Activated CD4-positive, alpha-beta T cell treated with anti-CD3 and anti-CD28 coated beads, Interleukin-2, amount 50 U/mL, for 4 hours (primary cell): ENCODE data around the gene CCDC63.

Experiments used
- DNase-seq, 2 experiments: peaks; one replicate each; pipeline ENCODE4 v3.0.0-alpha.2; 2020

The CCDC63 gene

DNA sequence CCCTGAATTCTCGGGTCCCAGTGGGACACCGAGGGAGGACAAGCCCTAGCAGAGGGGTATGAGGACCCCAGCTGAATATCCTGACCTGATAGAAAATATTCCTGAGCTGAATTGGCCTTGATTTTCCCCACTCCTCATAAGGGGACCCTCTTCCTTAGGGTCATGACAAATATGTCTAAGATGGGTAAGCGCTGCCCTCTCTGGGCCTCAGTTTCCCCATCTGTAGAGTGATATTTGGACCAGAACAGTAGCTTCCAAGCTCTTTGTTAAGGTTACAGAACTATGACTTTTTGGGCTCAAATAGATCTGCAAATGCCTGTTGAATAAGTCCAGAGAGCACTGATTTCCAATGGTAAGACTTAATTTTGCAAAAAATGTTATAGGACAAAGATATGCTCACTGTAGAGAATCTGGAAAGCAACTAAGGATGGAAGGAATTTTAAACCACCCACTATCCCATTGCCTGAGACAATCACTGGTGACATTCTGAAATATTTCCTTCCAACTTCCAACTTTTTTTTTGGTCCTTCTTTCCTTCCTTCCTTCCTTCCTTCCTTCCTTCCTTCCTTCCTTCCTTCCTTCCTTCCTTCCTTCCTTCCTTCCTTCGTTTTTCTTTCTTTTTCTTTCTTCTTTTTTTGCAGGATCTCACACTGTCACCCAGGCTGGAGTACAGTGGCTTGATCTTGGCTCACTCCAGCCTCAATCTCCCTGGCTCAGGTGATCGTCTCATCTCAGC lies 41.6 kb downstream of the CCDC63 start:
- DNase-seq: no peak

DNA sequence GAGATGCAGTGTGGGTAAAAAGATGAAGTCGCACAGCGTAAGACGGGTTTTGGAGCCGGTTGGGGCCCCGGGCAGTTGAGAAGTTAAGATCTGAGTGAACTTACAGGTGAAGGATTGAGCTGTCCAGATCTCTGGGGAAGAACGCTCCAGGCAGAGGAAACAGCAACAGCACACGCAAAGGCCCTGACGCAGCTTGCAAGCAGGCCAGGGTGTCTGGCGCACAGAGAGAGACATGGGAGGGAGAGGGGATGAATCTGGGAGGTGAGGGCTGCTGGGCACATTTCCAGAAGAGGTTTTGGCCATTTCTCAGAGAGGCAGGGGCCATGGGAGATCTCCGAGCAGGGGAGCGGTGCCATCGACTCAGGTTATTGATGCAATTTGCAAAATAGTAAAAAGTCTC lies 42.6 kb downstream of the CCDC63 start:
- DNase-seq: no peak

DNA sequence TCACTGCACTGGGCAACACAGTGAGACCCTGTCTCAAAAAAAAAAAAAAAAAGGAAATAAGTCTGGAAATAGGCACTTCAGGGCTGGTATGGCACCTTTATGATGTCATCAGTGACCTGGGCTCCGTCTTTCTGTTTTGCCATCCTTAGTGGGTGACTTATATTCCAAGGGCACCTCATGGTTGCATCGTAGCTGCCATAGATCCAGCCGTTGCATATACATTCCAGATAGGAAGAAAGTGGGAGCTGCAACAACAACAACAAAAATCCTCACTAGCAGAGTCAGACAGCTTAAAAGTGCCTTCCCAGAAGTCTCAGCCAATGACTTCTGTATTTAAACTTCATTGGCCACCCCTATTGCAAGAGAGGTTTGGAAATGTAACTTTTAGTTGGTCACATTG lies 47.2 kb downstream of the CCDC63 start:
- DNase-seq: no peak

DNA sequence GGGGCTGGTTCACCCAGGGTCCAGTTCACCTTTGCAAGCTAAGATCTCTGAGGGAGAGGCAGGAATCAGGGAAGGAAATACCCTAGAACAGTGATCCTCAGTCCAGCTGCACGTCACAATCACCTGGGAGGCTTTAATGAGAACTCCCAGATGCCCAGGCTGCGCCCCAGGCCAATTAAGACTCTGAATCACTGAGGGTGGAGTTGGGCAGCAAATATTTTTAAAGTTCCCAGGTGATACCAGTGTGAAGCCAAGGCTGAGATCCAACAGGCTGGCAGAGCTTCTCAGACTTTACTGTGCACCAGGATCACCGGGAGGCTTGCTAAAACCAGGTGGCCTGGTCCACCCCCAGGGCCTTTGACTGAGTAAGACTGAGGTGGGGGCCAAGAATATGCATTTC lies 49.8 kb downstream of the CCDC63 start:
- DNase-seq: no peak

DNA sequence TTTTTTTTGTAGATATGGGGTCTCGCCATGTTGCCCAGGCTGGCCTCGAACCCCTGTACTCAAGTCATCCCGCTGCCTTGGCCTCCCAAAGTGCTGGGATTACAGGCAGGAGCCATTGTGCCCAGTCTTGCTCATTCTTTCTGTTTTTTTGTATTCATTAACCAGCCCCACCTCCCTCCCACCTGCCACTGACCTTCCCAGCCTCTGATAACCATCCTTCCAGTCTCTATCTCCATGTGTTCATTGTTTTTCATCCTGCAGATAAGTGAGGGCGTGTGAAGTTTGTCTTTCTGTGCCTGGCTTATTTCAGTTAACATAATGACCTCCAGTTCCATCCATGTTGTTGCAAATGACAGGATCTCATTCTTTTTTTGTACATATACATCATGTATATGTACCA lies 54.6 kb downstream of the CCDC63 start:
- no peak for DNase-seq

DNA sequence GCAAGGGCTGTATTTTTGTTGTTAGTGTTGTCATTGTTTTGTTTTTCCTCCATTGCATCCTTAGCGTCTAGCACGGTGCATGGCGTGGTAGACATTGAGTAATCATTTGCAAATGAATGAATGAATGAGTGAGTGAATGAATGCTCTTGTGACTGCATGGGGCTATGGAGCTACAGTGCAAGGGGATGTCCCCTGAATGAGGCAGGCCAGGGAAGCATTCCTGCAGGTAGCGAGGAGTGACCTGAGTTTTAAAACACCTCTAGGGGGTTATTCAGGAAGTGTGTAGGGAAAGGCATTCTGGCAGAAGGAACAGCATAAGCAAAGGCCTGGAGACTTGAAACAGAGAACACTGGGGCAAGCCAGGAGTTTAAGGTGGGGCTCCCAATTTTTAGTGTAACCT lies 56.7 kb downstream of the CCDC63 start:
- no peak for DNase-seq

DNA sequence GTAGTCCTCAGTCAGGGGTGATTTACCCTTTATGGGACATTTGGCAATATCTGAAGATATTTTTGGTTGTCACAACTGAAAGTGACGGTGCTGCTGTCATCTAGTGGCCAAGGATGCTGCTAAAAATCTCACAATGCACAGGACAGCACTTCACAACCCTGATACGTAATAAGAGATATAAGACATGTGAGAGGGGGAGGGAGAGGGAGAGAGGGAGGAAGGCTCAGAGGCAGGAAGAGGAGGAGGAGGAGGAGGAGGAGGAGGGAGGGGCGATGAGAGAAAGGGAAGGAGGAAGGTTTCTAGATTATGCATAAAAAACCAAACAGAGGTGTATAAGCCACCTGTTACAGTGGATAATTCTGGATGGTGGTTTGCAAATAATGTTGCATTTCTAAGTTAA lies 59.3 kb downstream of the CCDC63 start:
- no peak for DNase-seq

DNA sequence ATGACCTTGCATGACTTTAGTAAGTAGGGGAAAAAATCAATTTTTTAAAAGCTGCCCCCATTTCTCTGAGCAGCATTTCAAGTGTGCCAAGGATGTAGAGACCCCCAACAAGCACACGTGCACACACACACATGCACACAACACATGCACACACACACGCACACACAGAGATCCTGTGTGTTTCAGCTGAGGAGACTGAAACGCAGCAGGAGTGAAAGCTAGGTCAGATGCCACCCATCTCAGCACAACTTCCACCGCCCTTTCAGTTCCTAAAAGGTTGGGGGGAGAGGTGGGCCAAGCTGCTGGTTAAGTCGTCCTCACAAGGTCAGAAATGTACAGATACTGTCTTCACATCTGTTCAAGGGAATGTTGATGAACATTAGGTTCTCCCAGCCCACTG lies 59.7 kb downstream of the CCDC63 start:
- no peak for DNase-seq

DNA sequence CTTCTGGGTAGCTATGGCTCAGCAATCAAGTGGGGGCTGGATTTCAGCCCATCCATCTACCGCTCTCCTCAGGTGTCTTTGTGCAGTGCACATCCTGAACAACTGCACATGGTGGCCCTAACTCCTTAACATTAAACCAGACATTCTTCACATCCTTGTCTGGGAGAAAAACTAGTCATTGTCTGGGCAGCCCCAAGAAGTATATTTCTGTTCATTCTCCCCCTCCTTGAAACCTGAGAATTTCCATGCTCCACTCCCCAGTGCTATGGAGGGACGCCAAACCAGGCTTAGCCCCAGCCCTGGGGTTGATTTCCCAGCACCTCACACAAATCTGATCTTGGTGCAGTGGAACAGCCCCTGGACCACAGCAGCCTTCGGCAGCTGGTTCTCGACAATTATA lies 60.2 kb downstream of the CCDC63 start:
- no peak for DNase-seq

DNA sequence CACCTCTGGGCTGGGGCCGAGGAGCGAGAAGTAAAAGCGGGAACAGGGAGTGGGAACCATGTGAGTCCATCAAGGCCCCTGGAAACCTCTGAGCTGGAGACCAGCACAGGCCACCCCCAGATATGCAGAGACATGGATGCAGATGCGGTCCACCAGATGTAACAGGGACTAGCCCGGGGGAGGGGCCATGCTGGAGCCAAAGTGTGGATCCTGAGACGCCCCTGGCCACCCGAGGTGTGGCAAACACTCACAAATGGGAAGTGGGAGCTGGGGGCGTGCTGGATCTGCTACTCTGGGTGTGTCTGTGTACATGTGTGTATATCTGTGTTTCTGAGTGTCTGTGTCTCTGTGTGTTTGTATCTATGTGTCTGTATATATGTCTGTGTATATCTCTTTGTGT lies 60.8 kb downstream of the CCDC63 start:
- DNase-seq: no peak

DNA sequence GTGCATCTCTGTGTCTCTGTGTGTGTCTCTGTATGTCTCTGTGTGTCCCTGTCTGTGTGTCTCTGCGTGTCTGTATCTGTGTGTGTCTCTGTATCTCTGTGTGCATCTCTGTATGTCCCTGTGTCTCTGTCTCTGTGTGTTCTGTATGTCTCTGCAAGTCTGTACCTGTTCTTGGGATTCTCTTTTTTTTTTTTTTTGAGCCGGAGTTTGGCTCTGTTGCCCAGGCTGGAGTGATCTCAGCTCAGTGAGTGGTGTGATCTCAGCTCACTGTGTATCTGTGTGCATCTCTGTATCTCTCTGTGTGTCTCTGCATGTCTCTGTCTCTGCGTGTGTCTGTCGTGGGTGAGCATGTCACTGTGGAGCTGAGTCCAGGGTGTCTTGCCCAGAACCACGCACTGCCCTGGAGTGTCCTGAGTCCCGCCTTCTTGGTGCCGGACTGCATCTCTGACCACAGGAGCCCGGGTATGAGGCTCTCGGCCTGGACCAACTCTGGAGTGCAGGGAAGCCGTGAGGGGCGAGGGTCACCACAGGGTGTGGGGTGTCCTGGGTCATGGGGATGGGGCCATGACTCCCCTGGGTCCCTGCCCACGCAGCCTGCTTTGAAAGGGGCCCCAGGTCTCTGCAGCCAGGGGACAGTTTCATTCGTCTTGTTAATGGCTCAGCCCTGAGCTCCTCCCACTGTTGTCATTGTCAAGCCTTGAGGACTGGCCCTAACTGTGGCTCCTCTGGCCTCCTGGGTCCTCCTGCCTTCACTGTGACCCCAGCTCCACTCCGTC lies 61.8 kb downstream of the CCDC63 start:
- DNase-seq: no peak

DNA sequence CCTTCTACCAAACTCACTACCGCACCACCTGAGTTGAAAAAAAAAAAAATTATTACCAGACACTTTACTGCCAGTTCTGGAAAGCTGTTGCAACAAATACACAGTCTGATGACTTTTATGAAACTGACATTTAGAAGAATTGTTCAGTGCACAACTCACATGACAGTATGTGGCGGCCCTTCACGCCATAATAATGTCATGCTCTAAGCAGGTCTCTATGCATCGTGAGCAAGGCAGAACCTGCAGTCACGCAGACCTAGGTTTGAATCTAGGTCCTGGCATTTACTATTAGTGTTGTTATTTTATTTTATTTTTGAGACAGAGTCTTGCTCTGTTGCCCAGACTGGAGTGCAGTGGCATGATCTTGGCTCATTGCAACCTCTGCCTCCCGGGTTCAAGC lies 65.5 kb downstream of the CCDC63 start:
- no peak for DNase-seq

DNA sequence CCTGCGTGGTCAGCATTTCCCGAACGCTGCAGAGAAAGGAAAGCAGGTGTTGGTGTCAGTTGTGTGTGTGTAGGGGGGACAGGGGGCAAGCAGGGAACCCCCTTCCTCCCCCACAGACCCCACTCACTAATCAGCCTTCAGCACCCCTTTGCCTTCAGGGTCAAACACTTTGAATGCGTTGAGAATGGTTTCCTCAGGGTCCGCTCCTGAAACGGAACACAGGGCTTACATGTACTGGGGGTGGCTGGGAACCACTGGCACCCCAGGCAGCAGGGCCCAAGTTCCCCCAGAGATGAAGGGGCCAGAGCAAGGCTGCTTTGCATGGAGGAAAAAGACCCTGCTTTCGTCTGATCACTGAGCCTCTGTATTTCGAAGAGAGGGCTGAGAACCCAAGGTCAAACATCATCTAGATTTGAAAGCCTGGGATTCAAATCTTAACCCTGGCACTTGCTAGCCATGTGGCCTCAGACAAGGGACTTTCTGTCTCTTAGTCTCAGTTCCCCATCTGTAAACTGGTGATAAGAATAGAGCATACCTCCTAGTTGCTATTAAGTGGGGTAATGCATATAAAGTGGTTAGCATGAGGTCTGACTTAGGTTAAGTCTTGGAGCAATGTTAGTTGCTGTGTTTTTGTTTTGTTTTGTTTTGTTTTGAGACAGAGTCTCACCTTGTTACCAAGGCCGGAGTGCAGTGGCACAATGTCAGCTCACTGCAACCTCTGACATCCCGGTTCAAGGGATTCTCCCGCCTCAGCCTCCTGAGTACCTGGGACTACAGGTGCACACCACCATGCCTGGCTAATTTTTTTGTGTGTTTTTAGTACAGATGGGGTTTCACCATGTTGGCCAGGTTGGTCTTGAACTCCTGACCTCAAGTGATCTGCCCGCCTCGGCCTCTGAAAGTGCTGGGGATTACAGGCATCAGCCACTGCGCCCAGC lies 66.6 kb downstream of the CCDC63 start:
- DNase-seq: no peak

DNA sequence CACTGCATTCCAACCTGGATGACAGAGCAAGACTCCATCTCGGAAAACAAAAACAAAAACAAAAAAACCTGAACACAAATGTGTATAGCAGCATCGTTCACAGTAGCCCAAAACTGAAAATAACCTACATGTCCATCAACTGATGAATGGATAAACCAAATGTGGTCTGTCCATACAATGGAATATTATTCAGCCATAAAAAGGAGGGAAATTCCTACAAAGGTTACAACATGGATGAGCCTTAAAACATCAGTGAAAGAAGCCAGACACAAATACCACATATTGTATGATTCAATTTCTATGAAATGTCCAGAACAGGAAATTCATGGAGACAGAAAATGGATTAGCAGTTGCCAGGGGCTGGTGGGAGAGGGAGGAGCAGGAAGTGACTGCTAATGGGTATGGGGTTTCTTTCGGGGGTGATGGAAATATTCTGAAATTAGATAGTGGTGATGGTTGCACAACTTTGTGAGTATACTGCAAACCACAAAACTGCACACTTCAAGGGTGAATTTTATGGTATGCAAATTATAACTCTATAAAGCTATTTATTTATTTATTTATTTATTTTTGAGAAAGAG lies 69.6 kb downstream of the CCDC63 start:
- DNase-seq: no peak

DNA sequence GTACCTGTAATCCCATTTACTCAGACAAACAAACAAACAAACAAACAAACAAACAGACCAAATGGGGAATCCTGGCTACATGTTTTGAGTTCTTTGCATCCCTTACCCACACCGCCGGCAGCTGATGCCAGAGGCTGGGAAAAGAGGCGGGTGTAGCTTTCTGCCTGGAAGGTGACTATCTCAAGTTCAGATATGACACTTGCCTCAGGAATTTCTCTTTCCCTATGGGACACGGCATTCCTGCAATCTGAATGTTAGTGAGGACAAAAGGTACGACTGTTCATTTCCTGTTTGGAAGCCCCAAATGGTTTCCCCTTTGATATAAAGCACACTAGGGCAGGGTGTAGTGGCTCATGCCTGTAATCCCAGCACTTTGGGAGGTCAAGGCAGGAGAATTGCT lies 70.7 kb downstream of the CCDC63 start:
- DNase-seq: no peak

DNA sequence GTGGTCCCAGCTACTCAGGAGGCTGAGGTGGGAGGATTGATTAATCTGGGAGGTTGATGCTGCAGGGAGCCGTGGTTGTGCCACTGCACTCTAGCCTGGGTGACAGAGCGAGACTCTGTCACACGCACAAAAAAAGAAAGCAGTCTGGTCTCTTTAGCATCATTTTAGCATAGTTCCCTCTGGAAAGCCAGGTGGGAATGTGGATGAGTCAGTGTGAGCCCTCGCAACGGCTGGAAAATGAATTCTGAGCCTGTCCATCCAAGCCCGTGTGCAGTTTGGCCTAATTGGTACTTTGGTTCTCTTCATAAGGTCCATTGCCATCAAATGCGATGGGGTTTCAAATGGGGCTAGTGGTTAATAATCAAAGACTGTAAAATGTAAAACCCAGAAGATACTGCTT lies 71.2 kb downstream of the CCDC63 start:
- no peak for DNase-seq

DNA sequence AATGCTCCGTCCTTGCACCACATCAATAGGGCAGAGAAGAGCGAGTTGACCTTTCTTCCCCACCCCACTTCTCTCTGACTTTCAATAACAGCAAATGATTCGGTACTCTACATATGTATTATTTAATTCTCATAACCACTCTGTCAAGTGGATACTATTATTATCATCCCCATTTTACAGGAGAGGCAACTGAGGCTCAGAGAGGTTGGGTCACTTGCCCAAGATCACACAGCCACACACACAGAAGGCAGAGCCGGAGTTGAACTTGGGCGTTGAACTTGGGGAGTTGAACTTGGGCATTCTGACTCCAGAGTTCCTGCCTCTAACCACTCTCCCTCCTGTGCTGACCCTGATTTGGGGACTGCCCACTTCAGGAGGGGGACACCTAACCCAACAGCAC lies 72.9 kb downstream of the CCDC63 start:
- DNase-seq: no peak

DNA sequence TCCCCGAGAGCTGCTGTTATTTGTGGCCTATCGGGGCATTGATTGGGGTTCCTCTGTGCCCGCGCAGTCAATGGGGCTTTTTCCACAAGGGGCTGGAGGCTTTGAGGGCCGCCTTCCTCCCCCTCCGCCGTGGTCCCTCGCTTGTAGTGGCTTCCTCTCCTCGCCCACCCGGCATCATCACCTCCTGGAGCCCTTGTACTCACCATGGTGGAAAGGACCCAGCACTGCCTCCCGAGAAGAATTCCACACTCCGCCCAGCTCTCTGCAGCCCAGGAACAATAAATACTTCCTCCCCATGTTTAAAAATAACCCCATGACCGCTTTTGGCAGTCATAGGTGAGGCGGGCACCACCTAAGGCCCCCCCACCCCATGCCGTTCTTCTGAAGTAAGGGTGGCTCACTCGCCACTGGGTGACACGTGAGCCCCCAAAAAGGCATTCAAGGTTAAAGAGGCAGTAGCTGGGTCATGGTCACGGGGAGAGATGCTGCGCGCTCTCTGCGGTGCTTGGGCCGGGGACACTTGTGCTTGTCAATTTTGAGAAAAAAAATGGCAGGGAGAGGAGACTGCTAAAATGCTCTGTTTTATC lies 73.6 kb downstream of the CCDC63 start, which contains the start of gene MYL2:
Gene MYL2 (minus strand): TSS at position 256 of the 587 bp plus-strand sequence. CDS start 50 bp downstream, at position 206.
- no peak for DNase-seq

DNA sequence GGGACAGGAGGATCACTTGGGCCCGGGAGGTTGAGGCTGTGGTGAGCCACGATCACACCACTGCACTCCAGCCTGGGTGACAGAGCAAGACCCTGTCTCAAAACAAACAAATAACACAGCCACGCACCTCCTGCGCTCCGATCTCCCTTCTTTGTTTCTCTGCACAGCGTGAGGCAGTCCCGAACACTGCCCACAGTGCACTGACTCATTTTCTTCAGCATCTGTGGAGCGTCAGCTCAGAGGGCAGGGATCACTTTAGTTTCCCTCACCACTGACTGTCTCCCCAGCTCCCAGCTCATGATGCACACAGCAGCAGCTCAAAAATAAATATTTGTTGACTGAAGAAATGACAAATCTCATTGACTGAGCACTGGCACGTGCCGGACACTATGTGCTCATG lies 74.5 kb downstream of the CCDC63 start:
- DNase-seq: no peak

DNA sequence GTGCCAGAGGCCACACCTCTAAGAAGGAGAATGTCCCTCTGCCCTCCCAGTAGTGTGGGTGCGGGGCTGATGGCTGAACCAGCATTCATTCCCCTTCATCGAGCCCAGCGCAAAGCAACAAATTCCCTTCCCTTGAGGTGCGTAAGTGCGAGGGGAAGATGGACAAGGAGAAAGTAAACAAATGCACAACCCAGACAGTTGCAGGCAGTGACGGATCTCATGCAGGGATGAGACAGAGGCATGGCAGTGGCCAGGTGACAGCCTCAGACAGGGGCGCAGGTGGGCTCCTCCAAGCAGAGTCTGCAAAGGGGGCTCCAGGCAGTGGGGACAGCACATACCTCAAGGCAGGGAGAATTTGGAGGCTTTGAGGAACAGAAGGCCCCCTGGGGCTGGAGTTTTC lies 75.9 kb downstream of the CCDC63 start:
- no peak for DNase-seq

DNA sequence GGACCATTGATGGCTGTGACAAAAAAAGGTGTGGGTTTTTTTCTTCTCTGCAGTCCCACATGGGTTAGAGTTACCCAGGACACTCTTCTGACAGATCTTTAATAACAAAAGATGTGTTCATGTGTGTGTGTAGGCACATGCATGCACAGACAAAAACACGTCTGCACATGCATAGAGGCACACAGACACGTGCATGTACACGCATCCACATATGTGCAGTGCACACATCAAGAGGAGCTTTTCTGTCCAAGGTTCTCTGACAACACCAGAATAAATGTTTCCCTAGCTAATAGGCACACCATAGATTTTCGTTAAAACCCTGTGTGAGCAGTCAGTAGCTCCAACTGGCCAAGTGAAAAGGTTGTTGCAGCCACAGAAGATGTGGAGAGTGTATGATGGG lies 76.4 kb downstream of the CCDC63 start:
- DNase-seq: no peak

DNA sequence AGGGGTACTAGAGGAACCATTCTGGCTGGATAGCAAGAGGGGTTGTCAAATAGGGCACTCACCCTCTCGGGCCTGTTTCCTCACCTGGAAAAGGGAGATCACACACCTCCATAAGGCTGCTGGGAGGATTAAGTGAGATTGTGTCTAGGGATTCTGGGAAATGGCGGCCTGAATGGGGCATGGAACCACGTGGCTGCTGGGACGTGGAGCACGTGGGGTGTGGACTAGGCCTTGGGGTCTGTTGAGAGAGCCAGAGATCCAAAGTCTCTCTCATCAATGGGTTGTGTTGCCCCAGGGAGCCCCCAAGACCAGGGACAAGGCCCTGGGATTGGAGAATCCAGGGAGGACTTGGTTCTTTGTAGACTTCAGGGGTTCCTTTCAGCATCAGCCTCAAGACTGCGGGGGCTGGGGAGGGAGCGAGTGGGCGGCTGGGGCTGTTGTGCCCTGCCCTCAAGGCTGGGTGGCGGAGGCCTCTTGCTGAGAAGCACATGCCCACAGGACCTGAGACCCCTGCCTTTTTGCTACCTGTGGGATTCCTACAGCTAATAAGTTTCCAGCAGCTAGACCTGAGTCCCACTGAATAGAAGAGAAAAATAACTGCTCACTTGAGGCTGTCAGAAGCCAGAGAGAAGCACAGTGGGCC lies 77.0 kb downstream of the CCDC63 start:
- no peak for DNase-seq
